ENCODE measurements around the gene ARF3.
A peak's percentile ranks its signal among the peaks of the same experiment; 100 is the strongest.

GRCh38 chr12:48934312-48934706 is 23.0 kb downstream of the ARF3 start:
- TF ChIP-seq JUN (IDR thresholded peaks at IDR 0.05; ENCODE audit: borderline replicate concordance, insufficient read depth, insufficient read length, low read depth) (no peak), EZH2 (IDR thresholded peaks at IDR 0.05; ENCODE audit: borderline replicate concordance, low read depth, low read length, severe bottlenecking) (no peak), POLR2AphosphoS5 (IDR thresholded peaks at IDR 0.05; ENCODE audit: insufficient read depth, low read depth, low read length) (no peak), POLR2A (IDR thresholded peaks at IDR 0.05; ENCODE audit: low read depth, low read length) (no peak), FOS (IDR thresholded peaks at IDR 0.05; ENCODE audit: borderline replicate concordance, insufficient read depth, low read length) (no peak)
- TF ChIP-seq, protein P1, sequence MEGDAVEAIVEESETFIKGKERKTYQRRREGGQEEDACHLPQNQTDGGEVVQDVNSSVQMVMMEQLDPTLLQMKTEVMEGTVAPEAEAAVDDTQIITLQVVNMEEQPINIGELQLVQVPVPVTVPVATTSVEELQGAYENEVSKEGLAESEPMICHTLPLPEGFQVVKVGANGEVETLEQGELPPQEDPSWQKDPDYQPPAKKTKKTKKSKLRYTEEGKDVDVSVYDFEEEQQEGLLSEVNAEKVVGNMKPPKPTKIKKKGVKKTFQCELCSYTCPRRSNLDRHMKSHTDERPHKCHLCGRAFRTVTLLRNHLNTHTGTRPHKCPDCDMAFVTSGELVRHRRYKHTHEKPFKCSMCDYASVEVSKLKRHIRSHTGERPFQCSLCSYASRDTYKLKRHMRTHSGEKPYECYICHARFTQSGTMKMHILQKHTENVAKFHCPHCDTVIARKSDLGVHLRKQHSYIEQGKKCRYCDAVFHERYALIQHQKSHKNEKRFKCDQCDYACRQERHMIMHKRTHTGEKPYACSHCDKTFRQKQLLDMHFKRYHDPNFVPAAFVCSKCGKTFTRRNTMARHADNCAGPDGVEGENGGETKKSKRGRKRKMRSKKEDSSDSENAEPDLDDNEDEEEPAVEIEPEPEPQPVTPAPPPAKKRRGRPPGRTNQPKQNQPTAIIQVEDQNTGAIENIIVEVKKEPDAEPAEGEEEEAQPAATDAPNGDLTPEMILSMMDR (IDR thresholded peaks at IDR 0.05; ENCODE audit: extremely low read depth in 1 of 2, insufficient read depth in 1 of 2, low read depth in 1 of 2, low read length in 2 of 2), result peak in 1 of 2 donors; percentile 11

All from endothelial cell of umbilical vein (primary cell).